ENCODE measurements around the gene GTF2A1L.

DNA sequence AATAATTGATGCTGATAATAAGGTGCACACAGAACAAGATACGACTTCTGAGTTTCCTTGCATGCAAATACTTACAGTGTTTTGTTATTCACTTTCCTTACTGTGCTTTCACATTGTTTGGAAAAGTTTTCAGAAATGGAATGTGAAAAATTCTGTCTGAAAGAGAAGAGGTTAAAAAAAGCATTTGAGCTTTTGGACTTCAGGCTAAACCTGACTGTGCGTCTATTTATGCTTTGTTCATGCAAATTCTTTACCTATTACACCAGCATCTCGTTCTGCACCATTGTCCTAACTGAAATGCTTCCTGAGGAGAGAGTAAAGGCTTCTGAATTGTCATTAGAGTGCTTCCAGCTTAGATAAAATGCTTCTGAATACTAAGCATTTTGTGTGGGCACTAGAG lies 76.5 kb downstream of the GTF2A1L start:
- TF ChIP-seq, protein P1, sequence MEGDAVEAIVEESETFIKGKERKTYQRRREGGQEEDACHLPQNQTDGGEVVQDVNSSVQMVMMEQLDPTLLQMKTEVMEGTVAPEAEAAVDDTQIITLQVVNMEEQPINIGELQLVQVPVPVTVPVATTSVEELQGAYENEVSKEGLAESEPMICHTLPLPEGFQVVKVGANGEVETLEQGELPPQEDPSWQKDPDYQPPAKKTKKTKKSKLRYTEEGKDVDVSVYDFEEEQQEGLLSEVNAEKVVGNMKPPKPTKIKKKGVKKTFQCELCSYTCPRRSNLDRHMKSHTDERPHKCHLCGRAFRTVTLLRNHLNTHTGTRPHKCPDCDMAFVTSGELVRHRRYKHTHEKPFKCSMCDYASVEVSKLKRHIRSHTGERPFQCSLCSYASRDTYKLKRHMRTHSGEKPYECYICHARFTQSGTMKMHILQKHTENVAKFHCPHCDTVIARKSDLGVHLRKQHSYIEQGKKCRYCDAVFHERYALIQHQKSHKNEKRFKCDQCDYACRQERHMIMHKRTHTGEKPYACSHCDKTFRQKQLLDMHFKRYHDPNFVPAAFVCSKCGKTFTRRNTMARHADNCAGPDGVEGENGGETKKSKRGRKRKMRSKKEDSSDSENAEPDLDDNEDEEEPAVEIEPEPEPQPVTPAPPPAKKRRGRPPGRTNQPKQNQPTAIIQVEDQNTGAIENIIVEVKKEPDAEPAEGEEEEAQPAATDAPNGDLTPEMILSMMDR (IDR thresholded peaks at IDR 0.05): no peak
- no peak for TF ChIP-seq POLR2A (IDR thresholded peaks at IDR 0.05)

All from body of pancreas (tissue), 4 donors.